HEK293 (cell line): ENCODE results near the gene BCLAF1.

Experiments
- CTCF ChIA-PET: fragments of 350-600 bp; formaldehyde crosslinking; extraction: SDS; loops from one replicate; lab custom pipeline; 2021; ENCODE audit warnings: antibody characterized with exemption; lab: Yijun Ruan, JAX
- POLR2A ChIA-PET: fragments of 300-600 bp; formaldehyde crosslinking; extraction: SDS; loops from one replicate; lab custom pipeline; 2020; ENCODE audit warnings: antibody characterized with exemption, inconsistent platforms; lab: Yijun Ruan, JAX
- H3K27ac ChIP-seq: fragments of 200-500 bp; sonication (Bioruptor generic); 2 replicates; pipeline ENCODE4 v1.5.1; 2014; ENCODE audit warnings: low read depth, low read length, control low read depth, inconsistent platforms; ENCODE audit errors: extremely low read depth
- H3K36me3 ChIP-seq, 2 experiments: fragments of 200-500 bp in 1 of 2; sonication (Bioruptor generic) in 1 of 2; 1 replicate in 1 of 2; 2 replicates in 1 of 2; pipeline ENCODE4 v1.5.1; 2014 to 2017; ENCODE audit warnings: inconsistent platforms in 2 of 2, low read length in 2 of 2; ENCODE audit not compliant: control insufficient read depth in 2 of 2, insufficient read depth in 1 of 2
- H3K4me1 ChIP-seq: fragments of 200-500 bp; sonication (Bioruptor generic); 2 replicates; pipeline ENCODE4 v1.5.1; 2014; ENCODE audit warnings: mild to moderate bottlenecking, low read length, inconsistent platforms; ENCODE audit not compliant: control insufficient read depth, insufficient read depth
- H3K4me3 ChIP-seq: 2 replicates; pipeline ENCODE4 v1.5.1; 2011; ENCODE audit warnings: low read depth, mild to moderate bottlenecking, control low read depth, low read length, moderate library complexity
- H3K9me3 ChIP-seq: fragments of 200-500 bp; sonication (Bioruptor generic); 2 replicates; pipeline ENCODE4 v1.5.1; 2014; ENCODE audit warnings: low read depth, low read length, inconsistent platforms; ENCODE audit not compliant: control insufficient read depth, insufficient read depth
- GLIS1 ChIP-seq: fragments of 450-650 bp; formaldehyde crosslinking; IDR thresholded peaks from 2 replicates; pipeline ENCODE4 v1.5.1; 2016; ENCODE audit warnings: missing biosample characterization, missing genetic modification characterization
- KLF8 ChIP-seq: fragments of 450-650 bp; formaldehyde crosslinking; IDR thresholded peaks from 2 replicates; pipeline ENCODE4 v1.5.1; 2016; ENCODE audit warnings: missing biosample characterization, missing genetic modification characterization
- OSR2 ChIP-seq: fragments of 450-650 bp; formaldehyde crosslinking; IDR thresholded peaks from 2 replicates; pipeline ENCODE4 v1.5.1; 2016; ENCODE audit warnings: missing biosample characterization, missing genetic modification characterization
- PRDM1 ChIP-seq: fragments of 450-650 bp; formaldehyde crosslinking; IDR thresholded peaks from 2 replicates; pipeline ENCODE4; 2016; ENCODE audit warnings: missing biosample characterization, missing genetic modification characterization
- RBAK ChIP-seq: fragments of 450-650 bp; formaldehyde crosslinking; IDR thresholded peaks from 2 replicates; pipeline ENCODE4 v1.5.1; 2016; ENCODE audit warnings: missing biosample characterization, missing genetic modification characterization
- SCRT1 ChIP-seq: fragments of 450-650 bp; formaldehyde crosslinking; IDR thresholded peaks from 2 replicates; pipeline ENCODE4 v1.5.1; 2016; ENCODE audit warnings: missing biosample characterization, missing genetic modification characterization, borderline replicate concordance
- SP7 ChIP-seq: fragments of 450-650 bp; formaldehyde crosslinking; IDR thresholded peaks from 2 replicates; pipeline ENCODE4 v1.5.1; 2016; ENCODE audit warnings: missing biosample characterization, missing genetic modification characterization
- ZBTB17 ChIP-seq: fragments of 450-650 bp; formaldehyde crosslinking; IDR thresholded peaks from 2 replicates; pipeline ENCODE4 v1.5.1; 2016; ENCODE audit warnings: missing biosample characterization, missing genetic modification characterization
- ZBTB7A ChIP-seq: fragments of 450-650 bp; formaldehyde crosslinking; IDR thresholded peaks from 2 replicates; pipeline ENCODE4 v1.5.1; 2016; ENCODE audit warnings: low read depth, missing biosample characterization, missing genetic modification characterization
- ZFP69B ChIP-seq: fragments of 450-650 bp; formaldehyde crosslinking; IDR thresholded peaks from 2 replicates; pipeline ENCODE4 v1.5.1; 2016; ENCODE audit warnings: missing biosample characterization, missing genetic modification characterization
- ZNF10 ChIP-seq: fragments of 450-650 bp; formaldehyde crosslinking; IDR thresholded peaks from 2 replicates; pipeline ENCODE4 v1.5.1; 2017; ENCODE audit warnings: missing biosample characterization, missing genetic modification characterization
- ZNF157 ChIP-seq: fragments of 450-650 bp; formaldehyde crosslinking; IDR thresholded peaks from 2 replicates; pipeline ENCODE4 v1.5.1; 2016; ENCODE audit warnings: missing biosample characterization, missing genetic modification characterization
- ZNF2 ChIP-seq: fragments of 450-650 bp; formaldehyde crosslinking; IDR thresholded peaks from 2 replicates; pipeline ENCODE4 v1.5.1; 2016; ENCODE audit warnings: missing biosample characterization, missing genetic modification characterization
- ZNF223 ChIP-seq: fragments of 450-650 bp; formaldehyde crosslinking; IDR thresholded peaks from 2 replicates; pipeline ENCODE4 v1.5.1; 2016; ENCODE audit warnings: missing biosample characterization, missing genetic modification characterization
- ZNF324 ChIP-seq: fragments of 450-650 bp; formaldehyde crosslinking; IDR thresholded peaks from 2 replicates; pipeline ENCODE4 v1.5.1; 2016; ENCODE audit warnings: missing biosample characterization, missing genetic modification characterization
- ZNF394 ChIP-seq: fragments of 450-650 bp; formaldehyde crosslinking; IDR thresholded peaks from 2 replicates; pipeline ENCODE4 v1.5.1; 2016; ENCODE audit warnings: missing biosample characterization, missing genetic modification characterization, mild to moderate bottlenecking, moderate library complexity, borderline replicate concordance
- ZNF416 ChIP-seq: fragments of 450-650 bp; formaldehyde crosslinking; IDR thresholded peaks from 2 replicates; pipeline ENCODE4 v1.5.1; 2016; ENCODE audit warnings: missing biosample characterization, missing genetic modification characterization
- ZNF488 ChIP-seq: fragments of 450-650 bp; formaldehyde crosslinking; IDR thresholded peaks from 2 replicates; pipeline ENCODE4 v1.5.1; 2016; ENCODE audit warnings: missing biosample characterization, missing genetic modification characterization
- ZNF561 ChIP-seq: fragments of 450-650 bp; IDR thresholded peaks from 2 replicates; pipeline ENCODE4 v1.5.1; 2018; ENCODE audit warnings: missing biosample characterization, missing genetic modification characterization, borderline replicate concordance
- ZNF585B ChIP-seq: fragments of 450-650 bp; formaldehyde crosslinking; IDR thresholded peaks from 2 replicates; pipeline ENCODE4 v1.5.1; 2016; ENCODE audit warnings: missing biosample characterization, missing genetic modification characterization
- ZNF600 ChIP-seq: fragments of 450-650 bp; formaldehyde crosslinking; IDR thresholded peaks from 2 replicates; pipeline ENCODE4 v1.5.1; 2016; ENCODE audit warnings: missing biosample characterization, missing genetic modification characterization
- ZNF677 ChIP-seq: fragments of 450-650 bp; IDR thresholded peaks from 2 replicates; pipeline ENCODE4 v1.5.0; 2018; ENCODE audit warnings: missing biosample characterization, mild to moderate bottlenecking, missing genetic modification characterization, moderate library complexity
- ZNF701 ChIP-seq: fragments of 450-650 bp; formaldehyde crosslinking; IDR thresholded peaks from 2 replicates; pipeline ENCODE4 v1.5.1; 2016; ENCODE audit warnings: missing biosample characterization, missing genetic modification characterization
- TF ChIP-seq, protein P1 (sequence below): fragments of 450-650 bp; formaldehyde crosslinking; IDR thresholded peaks from 2 replicates; pipeline ENCODE4 v1.5.1; 2016; ENCODE audit warnings: missing biosample characterization, missing genetic modification characterization
- TF ChIP-seq, protein P2 (sequence below): fragments of 450-650 bp; formaldehyde crosslinking; IDR thresholded peaks from 2 replicates; pipeline ENCODE4 v1.5.1; 2016; ENCODE audit warnings: missing biosample characterization, missing genetic modification characterization
- TF ChIP-seq, protein P3 (sequence below): fragments of 450-650 bp; IDR thresholded peaks from 2 replicates; pipeline ENCODE4 v1.5.1; 2018; ENCODE audit warnings: missing biosample characterization, missing genetic modification characterization

BCLAF1 gene

DNA sequence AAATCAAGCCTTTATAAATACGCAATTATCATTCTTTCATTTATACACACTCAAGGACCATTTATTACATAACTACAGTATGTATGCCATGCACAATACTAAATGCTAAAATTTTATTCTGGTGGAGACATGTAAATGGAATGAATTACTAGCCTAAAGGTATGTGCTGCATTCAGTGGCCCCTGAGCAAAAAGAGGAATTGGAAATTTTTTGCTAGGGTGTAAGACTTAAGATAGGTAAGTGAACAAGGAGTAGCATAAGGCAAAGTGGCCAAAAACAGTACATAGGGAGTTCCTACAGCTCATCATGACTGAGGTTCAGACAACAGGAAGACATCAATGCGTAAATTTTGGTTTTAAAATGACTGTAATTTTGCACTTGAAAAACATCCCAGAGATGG is 37.2 kb downstream of the BCLAF1 start:
- CTCF ChIA-PET: interaction anchor here (0.7 to 3.8 kb wide), 6 partner anchors 25 to 969 kb away, joined by 3 to 22 read pairs (median 3); partner anchors contain the start of gene MAP7
- TF ChIP-seq ZNF701 (tag by site-specific recombination) (no peak), ZNF394 (tag by site-specific recombination) (0 out of 2 replicates have a peak, but pooled peaks have one; percentile 18), ZNF600 (peak; percentile 7; the same call in 1 of the 2 replicates), ZNF416 (tag by site-specific recombination) (no peak), ZNF223 (tag by site-specific recombination) (no peak), ZNF561 (tag by site-specific recombination) (no peak), RBAK (tag by site-specific recombination) (no peak), SCRT1 (no peak), GLIS1 (no peak), SP7 (tag by site-specific recombination) (0 out of 2 replicates have a peak, but pooled peaks have one; percentile 7), ZBTB7A (tag by site-specific recombination) (no peak), OSR2 (no peak), ZNF2 (tag by site-specific recombination) (no peak), ZNF324 (tag by site-specific recombination) (no peak), ZFP69B (no peak)
- TF ChIP-seq, protein P1, sequence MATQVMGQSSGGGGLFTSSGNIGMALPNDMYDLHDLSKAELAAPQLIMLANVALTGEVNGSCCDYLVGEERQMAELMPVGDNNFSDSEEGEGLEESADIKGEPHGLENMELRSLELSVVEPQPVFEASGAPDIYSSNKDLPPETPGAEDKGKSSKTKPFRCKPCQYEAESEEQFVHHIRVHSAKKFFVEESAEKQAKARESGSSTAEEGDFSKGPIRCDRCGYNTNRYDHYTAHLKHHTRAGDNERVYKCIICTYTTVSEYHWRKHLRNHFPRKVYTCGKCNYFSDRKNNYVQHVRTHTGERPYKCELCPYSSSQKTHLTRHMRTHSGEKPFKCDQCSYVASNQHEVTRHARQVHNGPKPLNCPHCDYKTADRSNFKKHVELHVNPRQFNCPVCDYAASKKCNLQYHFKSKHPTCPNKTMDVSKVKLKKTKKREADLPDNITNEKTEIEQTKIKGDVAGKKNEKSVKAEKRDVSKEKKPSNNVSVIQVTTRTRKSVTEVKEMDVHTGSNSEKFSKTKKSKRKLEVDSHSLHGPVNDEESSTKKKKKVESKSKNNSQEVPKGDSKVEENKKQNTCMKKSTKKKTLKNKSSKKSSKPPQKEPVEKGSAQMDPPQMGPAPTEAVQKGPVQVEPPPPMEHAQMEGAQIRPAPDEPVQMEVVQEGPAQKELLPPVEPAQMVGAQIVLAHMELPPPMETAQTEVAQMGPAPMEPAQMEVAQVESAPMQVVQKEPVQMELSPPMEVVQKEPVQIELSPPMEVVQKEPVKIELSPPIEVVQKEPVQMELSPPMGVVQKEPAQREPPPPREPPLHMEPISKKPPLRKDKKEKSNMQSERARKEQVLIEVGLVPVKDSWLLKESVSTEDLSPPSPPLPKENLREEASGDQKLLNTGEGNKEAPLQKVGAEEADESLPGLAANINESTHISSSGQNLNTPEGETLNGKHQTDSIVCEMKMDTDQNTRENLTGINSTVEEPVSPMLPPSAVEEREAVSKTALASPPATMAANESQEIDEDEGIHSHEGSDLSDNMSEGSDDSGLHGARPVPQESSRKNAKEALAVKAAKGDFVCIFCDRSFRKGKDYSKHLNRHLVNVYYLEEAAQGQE (tag by site-specific recombination): no peak
- TF ChIP-seq, protein P2, sequence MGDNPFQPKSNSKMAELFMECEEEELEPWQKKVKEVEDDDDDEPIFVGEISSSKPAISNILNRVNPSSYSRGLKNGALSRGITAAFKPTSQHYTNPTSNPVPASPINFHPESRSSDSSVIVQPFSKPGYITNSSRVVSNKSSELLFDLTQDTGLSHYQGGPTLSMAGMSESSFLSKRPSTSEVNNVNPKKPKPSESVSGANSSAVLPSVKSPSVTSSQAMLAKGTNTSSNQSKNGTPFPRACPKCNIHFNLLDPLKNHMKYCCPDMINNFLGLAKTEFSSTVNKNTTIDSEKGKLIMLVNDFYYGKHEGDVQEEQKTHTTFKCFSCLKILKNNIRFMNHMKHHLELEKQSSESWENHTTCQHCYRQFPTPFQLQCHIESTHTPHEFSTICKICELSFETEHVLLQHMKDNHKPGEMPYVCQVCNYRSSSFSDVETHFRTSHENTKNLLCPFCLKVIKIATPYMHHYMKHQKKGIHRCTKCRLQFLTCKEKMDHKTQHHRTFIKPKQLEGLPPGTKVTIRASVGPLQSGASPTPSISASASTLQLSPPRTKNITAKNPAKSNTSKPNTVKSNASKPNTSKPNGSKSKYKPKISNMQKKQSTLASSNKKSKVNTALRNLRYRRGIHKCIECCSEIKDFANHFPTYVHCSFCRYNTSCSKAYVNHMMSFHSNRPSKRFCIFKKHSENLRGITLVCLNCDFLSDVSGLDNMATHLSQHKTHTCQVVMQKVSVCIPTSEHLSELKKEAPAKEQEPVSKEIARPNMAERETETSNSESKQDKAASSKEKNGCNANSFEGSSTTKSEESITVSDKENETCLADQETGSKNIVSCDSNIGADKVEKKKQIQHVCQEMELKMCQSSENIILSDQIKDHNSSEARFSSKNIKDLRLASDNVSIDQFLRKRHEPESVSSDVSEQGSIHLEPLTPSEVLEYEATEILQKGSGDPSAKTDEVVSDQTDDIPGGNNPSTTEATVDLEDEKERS (tag by site-specific recombination): no peak
- no peaks in the 10 kb centered on the region for H3K9me3 ChIP-seq
- H3K4me3 ChIP-seq: no peak overlapping the region
- H3K36me3 ChIP-seq: peaks cover 12% of the 10 kb centered on the region in 2 experiments
- H3K4me1 ChIP-seq: peaks cover 12% of the 10 kb centered on the region; the same call in 1 of the 2 replicates
- POLR2A ChIA-PET: interaction anchor here (1.0 to 7.0 kb wide), 3 partner anchors 21 to 295 kb away, joined by 6 to 80 read pairs (median 11); partner anchors contain the start of gene BCLAF1
- no peak overlapping the region for H3K27ac ChIP-seq

DNA sequence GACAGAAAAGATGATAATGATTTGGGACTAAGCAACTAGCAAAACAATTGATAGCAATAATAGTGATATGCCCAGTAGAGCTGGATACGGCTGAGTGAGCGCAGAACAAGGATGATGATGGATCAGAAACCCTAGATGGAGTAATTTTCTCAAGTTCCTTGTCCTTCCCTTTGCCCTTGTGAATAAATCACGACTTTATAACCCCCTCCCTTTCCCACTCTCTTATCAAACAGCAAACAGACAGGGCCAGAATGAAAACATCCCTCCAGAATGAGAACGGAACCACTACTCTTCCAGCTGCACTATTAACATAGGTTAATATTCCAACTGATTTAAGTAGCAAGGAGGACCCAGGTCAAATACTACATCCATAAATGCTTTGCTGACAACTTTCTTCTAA is 38.3 kb downstream of the BCLAF1 start:
- CTCF ChIA-PET: interaction anchor here (0.6 to 3.8 kb wide), 6 partner anchors 17 to 576 kb away, joined by 3 to 22 read pairs (median 4); no protein-coding TSS in a partner anchor
- Histone ChIP-seq H3K4me3 (no peak overlapping the region), H3K36me3 (peaks cover 2 to 7% of the 10 kb centered on the region in 2 experiments; a peak in 2 of 3 replicates), H3K9me3 (no peaks in the 10 kb centered on the region), H3K27ac (no peak overlapping the region), H3K4me1 (peaks cover 12% of the 10 kb centered on the region; the same call in 1 of the 2 replicates)
- POLR2A ChIA-PET: interaction anchor here (0.7 to 7.0 kb wide), 9 partner anchors 12 to 296 kb away, joined by 3 to 80 read pairs (median 4); partner anchors contain the start of gene BCLAF1
- peak; percentile 45; the same call in 1 of the 2 replicates for TF ChIP-seq KLF8 (tag by site-specific recombination)
- TF ChIP-seq ZNF677 (tag by site-specific recombination): no peak
- TF ChIP-seq, protein P3, sequence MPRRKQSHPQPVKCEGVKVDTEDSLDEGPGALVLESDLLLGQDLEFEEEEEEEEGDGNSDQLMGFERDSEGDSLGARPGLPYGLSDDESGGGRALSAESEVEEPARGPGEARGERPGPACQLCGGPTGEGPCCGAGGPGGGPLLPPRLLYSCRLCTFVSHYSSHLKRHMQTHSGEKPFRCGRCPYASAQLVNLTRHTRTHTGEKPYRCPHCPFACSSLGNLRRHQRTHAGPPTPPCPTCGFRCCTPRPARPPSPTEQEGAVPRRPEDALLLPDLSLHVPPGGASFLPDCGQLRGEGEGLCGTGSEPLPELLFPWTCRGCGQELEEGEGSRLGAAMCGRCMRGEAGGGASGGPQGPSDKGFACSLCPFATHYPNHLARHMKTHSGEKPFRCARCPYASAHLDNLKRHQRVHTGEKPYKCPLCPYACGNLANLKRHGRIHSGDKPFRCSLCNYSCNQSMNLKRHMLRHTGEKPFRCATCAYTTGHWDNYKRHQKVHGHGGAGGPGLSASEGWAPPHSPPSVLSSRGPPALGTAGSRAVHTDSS: peak; percentile 45; the same call in 1 of the 2 replicates
- no peak for TF ChIP-seq ZNF488 (tag by site-specific recombination)
- TF ChIP-seq ZNF10 (tag by site-specific recombination): 0 out of 2 replicates have a peak, but pooled peaks have one; percentile 32
- no peak for TF ChIP-seq ZNF157 (tag by site-specific recombination)
- TF ChIP-seq ZBTB17 (tag by site-specific recombination): peak; percentile 95
- TF ChIP-seq PRDM1 (tag by site-specific recombination): peak; percentile 13; the same call in 1 of the 2 replicates
- no peak for TF ChIP-seq ZNF585B
